GM18858 (cell line): ENCODE data around the gene C2CD2.
"Not testable (repeated sequence)": the region's sequence is repeated elsewhere in the genome, so short reads cannot be mapped to it uniquely, and the experiment has no call there.

Source experiments
- ATAC-seq: cut with Tn5 transposase; IDR thresholded peaks from one replicate; pipeline ENCODE4 v1.9.1; 2021; ENCODE audit not compliant: unreplicated experiment

Gene C2CD2

GRCh38 chr21:41975391-41976272 is 21.8 kb upstream of the C2CD2 start:
- no peak for ATAC-seq

GRCh38 chr21:41974752-41975053 is 20.9 kb upstream of the C2CD2 start:
- ATAC-seq: no peak

GRCh38 chr21:41973861-41974751 is 20.3 kb upstream of the C2CD2 start:
- no peak for ATAC-seq

GRCh38 chr21:41973427-41973831 is 19.6 kb upstream of the C2CD2 start:
- no peak for ATAC-seq

GRCh38 chr21:41972511-41973205 is 18.8 kb upstream of the C2CD2 start:
- no peak for ATAC-seq

GRCh38 chr21:41971891-41972290 is 18.1 kb upstream of the C2CD2 start:
- ATAC-seq: no peak

GRCh38 chr21:41970751-41971653 is 17.2 kb upstream of the C2CD2 start:
- no peak for ATAC-seq

GRCh38 chr21:41970106-41970391 is 16.2 kb upstream of the C2CD2 start:
- ATAC-seq: no peak

GRCh38 chr21:41967708-41968107 is 13.9 kb upstream of the C2CD2 start:
- ATAC-seq: no peak

- no peak for ATAC-seq
These were observed 13.2 kb upstream of the C2CD2 start for GRCh38 chr21:41966872-41967621.

- ATAC-seq: no peak
These were observed 12.4 kb upstream of the C2CD2 start for GRCh38 chr21:41966041-41966833.

- ATAC-seq: no peak
These were observed 11.7 kb upstream of the C2CD2 start for GRCh38 chr21:41965461-41966013.

- no peak for ATAC-seq
These were observed 11.2 kb upstream of the C2CD2 start for GRCh38 chr21:41965045-41965444.

GRCh38 chr21:41964171-41964570 is 10.4 kb upstream of the C2CD2 start:
- no peak for ATAC-seq

GRCh38 chr21:41962425-41962966 is 8.7 kb upstream of the C2CD2 start:
- ATAC-seq: no peak

GRCh38 chr21:41961753-41962152 is 7.9 kb upstream of the C2CD2 start:
- ATAC-seq: no peak

GRCh38 chr21:41961282-41961701 is 7.5 kb upstream of the C2CD2 start:
- no peak for ATAC-seq

- ATAC-seq: no peak
These were observed 6.6 kb upstream of the C2CD2 start for GRCh38 chr21:41960386-41960785.

- not testable (repeated sequence) for ATAC-seq
These were observed 5.9 kb upstream of the C2CD2 start for GRCh38 chr21:41959697-41960096.
